ENCODE data around the gene KLF12. TPM values are rescaled to one million over a fixed set of nuclear protein-coding genes. Genes with fewer than 3 reads are reported as not detected.

The KLF12 gene
- total RNA-seq, 3 donors from 2014 or later (not counting 1 experiment from before 2014, with no cell fraction given) = 104 to 119 (median 108) TPM

DNA sequence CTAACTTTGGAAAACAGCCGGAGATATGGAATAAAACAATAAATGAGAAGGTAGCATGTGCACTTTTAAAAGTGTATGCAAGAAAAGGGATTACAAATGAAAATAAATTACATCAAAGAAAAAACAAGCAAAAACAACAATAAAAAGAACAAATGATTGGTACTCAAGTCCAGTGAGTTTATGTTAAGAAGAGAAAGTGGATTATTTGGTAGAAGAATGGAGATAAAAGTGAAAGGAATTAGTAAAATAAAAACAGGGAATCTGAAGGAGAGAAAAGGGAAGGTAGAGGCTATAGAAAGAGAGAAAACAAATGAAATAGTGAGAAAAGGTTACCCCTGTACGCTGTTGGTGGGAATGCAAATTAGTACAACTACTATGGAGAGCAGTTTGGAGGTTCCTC, 28.6 kb upstream of the KLF12 start:
- no peak overlapping the region for H3K27ac Mint-ChIP-seq
- DNase-seq = no peak
- H3K27me3 Mint-ChIP-seq (ENCODE audit: low read depth in 2 of 2) = peaks cover 36 to 53% of the 10 kb centered on the region in 2 donors
- no peaks in the 10 kb centered on the region for H3K9me3 ChIP-seq (ENCODE audit: control insufficient read depth, insufficient read depth, low read length)
- H3K4me3 Mint-ChIP-seq = no peak overlapping the region
- no peaks in the 10 kb centered on the region for H3K9me3 Mint-ChIP-seq
- ATAC-seq = no peak
- TF ChIP-seq, protein P1, sequence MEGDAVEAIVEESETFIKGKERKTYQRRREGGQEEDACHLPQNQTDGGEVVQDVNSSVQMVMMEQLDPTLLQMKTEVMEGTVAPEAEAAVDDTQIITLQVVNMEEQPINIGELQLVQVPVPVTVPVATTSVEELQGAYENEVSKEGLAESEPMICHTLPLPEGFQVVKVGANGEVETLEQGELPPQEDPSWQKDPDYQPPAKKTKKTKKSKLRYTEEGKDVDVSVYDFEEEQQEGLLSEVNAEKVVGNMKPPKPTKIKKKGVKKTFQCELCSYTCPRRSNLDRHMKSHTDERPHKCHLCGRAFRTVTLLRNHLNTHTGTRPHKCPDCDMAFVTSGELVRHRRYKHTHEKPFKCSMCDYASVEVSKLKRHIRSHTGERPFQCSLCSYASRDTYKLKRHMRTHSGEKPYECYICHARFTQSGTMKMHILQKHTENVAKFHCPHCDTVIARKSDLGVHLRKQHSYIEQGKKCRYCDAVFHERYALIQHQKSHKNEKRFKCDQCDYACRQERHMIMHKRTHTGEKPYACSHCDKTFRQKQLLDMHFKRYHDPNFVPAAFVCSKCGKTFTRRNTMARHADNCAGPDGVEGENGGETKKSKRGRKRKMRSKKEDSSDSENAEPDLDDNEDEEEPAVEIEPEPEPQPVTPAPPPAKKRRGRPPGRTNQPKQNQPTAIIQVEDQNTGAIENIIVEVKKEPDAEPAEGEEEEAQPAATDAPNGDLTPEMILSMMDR (IDR thresholded peaks at IDR 0.05) = no peak
- no peaks in the 10 kb centered on the region for H3K4me1 Mint-ChIP-seq
- peaks cover 6% of the 10 kb centered on the region for H3K36me3 Mint-ChIP-seq
- intact Hi-C loops (cut with micrococcal nuclease) = no loop called here
- H3K4me1 ChIP-seq (ENCODE audit: control insufficient read depth, insufficient read depth, low read length) = no peaks in the 10 kb centered on the region
- H3K36me3 ChIP-seq (ENCODE audit: control insufficient read depth, insufficient read depth, low read length) = no peaks in the 10 kb centered on the region
- 95% methylated on average over 2 of the region's 2 CpGs for WGBS (ENCODE audit: insufficient coverage)
- peaks cover 6% of the 10 kb centered on the region for H3K27me3 ChIP-seq (ENCODE audit: control insufficient read depth, insufficient read depth, low read length)
- no peak overlapping the region for H3K27ac ChIP-seq (ENCODE audit: low read length)
- H3K4me3 ChIP-seq (ENCODE audit: low read length) = no peak overlapping the region

DNA sequence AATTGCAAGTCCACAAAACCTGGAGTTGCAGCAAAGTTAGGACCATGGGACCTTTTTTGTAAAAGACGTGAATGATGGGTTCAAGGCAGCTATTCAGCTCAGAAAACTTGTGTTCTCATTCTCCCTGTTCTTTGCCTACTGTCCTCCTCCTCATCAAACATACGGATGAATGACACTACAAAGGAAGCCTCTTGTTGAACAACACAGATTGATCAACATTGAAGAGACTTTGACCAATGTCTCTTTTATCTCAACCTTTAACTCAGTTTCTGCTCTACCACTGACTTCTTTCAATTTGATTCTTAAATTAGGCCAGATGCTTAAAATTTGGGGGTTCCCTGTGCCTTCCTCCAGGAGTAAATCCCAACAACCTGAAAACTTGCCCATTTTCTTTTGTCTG, 27.9 kb upstream of the KLF12 start:
- no peak for DNase-seq
- H3K27me3 ChIP-seq (ENCODE audit: control insufficient read depth, insufficient read depth, low read length) = peaks cover 2% of the 10 kb centered on the region
- no peak overlapping the region for H3K27ac Mint-ChIP-seq
- no peaks in the 10 kb centered on the region for H3K9me3 Mint-ChIP-seq
- no peak overlapping the region for H3K4me3 Mint-ChIP-seq
- peaks cover 6% of the 10 kb centered on the region for H3K36me3 Mint-ChIP-seq
- peaks cover 37 to 50% of the 10 kb centered on the region in 2 donors for H3K27me3 Mint-ChIP-seq (ENCODE audit: low read depth in 2 of 2)
- TF ChIP-seq, protein P1 (IDR thresholded peaks at IDR 0.05) = no peak
- no peak for ATAC-seq
- H3K36me3 ChIP-seq (ENCODE audit: control insufficient read depth, insufficient read depth, low read length) = no peaks in the 10 kb centered on the region
- no peaks in the 10 kb centered on the region for H3K4me1 Mint-ChIP-seq
- no peak overlapping the region for H3K27ac ChIP-seq (ENCODE audit: low read length)
- intact Hi-C loops (cut with micrococcal nuclease) = no loop called here
- no peaks in the 10 kb centered on the region for H3K9me3 ChIP-seq (ENCODE audit: control insufficient read depth, insufficient read depth, low read length)
- H3K4me1 ChIP-seq (ENCODE audit: control insufficient read depth, insufficient read depth, low read length) = no peaks in the 10 kb centered on the region
- no peak overlapping the region for H3K4me3 ChIP-seq (ENCODE audit: low read length)
- 100% methylated on average over 2 of the region's 2 CpGs for WGBS (ENCODE audit: insufficient coverage)

DNA sequence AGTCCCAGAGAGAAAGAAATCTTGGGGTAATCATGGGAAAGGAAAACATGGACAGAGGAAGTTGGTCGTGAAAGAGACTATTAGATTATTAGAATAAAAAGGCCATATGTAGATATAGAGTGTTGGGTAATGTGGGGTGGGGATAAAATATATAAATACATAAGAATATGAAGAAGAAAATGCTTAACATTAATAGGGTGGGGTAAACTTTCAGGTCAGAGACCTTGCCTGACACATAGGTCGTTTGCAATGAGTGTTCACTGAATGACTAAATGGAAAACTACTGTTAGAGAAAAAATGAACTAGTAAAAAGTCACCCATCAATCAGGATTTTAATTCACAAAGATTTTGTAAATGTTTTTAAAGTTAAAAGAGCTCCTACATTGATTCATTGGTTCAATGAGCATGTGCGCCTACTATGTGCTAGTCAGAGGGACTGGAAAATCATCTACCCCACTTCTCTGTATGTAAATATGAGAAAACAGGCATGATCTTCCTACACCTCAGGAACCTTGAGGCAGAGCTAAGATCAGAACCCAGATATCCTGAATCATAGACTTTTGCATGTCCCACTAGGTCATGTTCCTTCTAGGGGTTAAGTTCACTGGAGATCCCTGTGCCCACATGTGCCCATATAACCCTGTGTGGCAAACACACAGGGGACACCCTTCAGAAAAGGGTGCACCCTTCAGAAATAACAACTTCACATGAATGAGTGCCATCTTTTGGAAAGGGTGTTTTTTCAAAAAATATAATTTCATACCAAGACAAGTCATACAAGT, 24.6 kb upstream of the KLF12 start:
- H3K9me3 Mint-ChIP-seq = no peaks in the 10 kb centered on the region
- H3K27me3 Mint-ChIP-seq (ENCODE audit: low read depth in 2 of 2) = peaks cover 45 to 66% of the 10 kb centered on the region in 2 donors
- Histone ChIP-seq H3K9me3 (ENCODE audit: control insufficient read depth, insufficient read depth, low read length) (no peaks in the 10 kb centered on the region), H3K27me3 (ENCODE audit: control insufficient read depth, insufficient read depth, low read length) (no peaks in the 10 kb centered on the region), H3K4me1 (ENCODE audit: control insufficient read depth, insufficient read depth, low read length) (no peaks in the 10 kb centered on the region), H3K27ac (ENCODE audit: low read length) (no peak overlapping the region), H3K4me3 (ENCODE audit: low read length) (no peak overlapping the region), H3K36me3 (ENCODE audit: control insufficient read depth, insufficient read depth, low read length) (no peaks in the 10 kb centered on the region)
- no peak overlapping the region for H3K4me3 Mint-ChIP-seq
- no peaks in the 10 kb centered on the region for H3K4me1 Mint-ChIP-seq
- H3K36me3 Mint-ChIP-seq = peaks cover 6% of the 10 kb centered on the region
- intact Hi-C loops (cut with micrococcal nuclease) = no loop called here
- no peak overlapping the region for H3K27ac Mint-ChIP-seq
- TF ChIP-seq, protein P1 (IDR thresholded peaks at IDR 0.05) = no peak
- ATAC-seq (no peak), DNase-seq (no peak)
- 63% methylated on average over 2 of the region's 3 CpGs for WGBS (ENCODE audit: insufficient coverage)

DNA sequence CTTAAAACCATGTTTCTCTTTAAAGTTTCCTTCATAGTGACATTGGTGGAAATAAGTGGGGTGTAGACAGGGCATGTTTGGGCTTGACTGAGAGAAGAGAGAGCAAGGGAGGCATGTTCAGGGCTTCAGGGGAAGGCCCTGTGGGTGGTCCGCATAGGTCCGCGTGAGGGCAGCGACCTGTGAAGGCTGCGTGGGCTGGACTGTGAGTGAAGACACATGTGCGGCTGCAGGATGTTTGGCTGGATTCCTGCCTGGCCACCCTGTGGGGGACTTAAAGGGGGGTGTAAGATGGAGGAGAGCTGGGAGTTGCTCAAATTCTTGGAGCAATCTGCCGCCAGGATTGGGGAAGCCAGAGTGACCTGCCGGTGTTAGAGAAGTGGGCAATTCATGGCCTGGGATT, 23.8 kb upstream of the KLF12 start:
- DNase-seq (no peak), ATAC-seq (no peak)
- H3K9me3 ChIP-seq (ENCODE audit: control insufficient read depth, insufficient read depth, low read length) = no peaks in the 10 kb centered on the region
- H3K4me1 ChIP-seq (ENCODE audit: control insufficient read depth, insufficient read depth, low read length) = no peaks in the 10 kb centered on the region
- H3K27me3 ChIP-seq (ENCODE audit: control insufficient read depth, insufficient read depth, low read length) = no peaks in the 10 kb centered on the region
- H3K4me3 Mint-ChIP-seq = no peak overlapping the region
- H3K27ac ChIP-seq (ENCODE audit: low read length) = no peak overlapping the region
- TF ChIP-seq, protein P1 (IDR thresholded peaks at IDR 0.05) = no peak
- H3K36me3 Mint-ChIP-seq = peaks cover 6% of the 10 kb centered on the region
- H3K27ac Mint-ChIP-seq = no peak overlapping the region
- WGBS (ENCODE audit: insufficient coverage) = 96% methylated on average over 8 of the region's 8 CpGs
- H3K4me1 Mint-ChIP-seq = no peaks in the 10 kb centered on the region
- no peaks in the 10 kb centered on the region for H3K36me3 ChIP-seq (ENCODE audit: control insufficient read depth, insufficient read depth, low read length)
- intact Hi-C loops (cut with micrococcal nuclease) = no loop called here
- no peak overlapping the region for H3K4me3 ChIP-seq (ENCODE audit: low read length)
- peaks cover 47 to 65% of the 10 kb centered on the region in 2 donors for H3K27me3 Mint-ChIP-seq (ENCODE audit: low read depth in 2 of 2)
- H3K9me3 Mint-ChIP-seq = no peaks in the 10 kb centered on the region

Data from natural killer cell (primary cell).